Measurements from ENCODE around the gene CTNNA2.

The CTNNA2 gene

GRCh38 chr2:79627237-79627636 is 114.4 kb downstream of the CTNNA2 start:
- Histone ChIP-seq H3K27ac (ENCODE audit: low read length, poor library complexity, severe bottlenecking) (no peak overlapping the region), H3K9me3 (ENCODE audit: control insufficient read depth, low read length) (no peaks in the 10 kb centered on the region), H2BK5ac (ENCODE audit: low read depth, low read length, poor library complexity, severe bottlenecking) (no peak overlapping the region), H3K9ac (ENCODE audit: low read length) (no peak overlapping the region), H3K4me3 (ENCODE audit: insufficient read depth in 1 of 2, low read depth in 1 of 2, low read length in 2 of 2) (no peak overlapping the region), H3K23ac (ENCODE audit: low read length in 2 of 2) (no peak overlapping the region), H2BK15ac (ENCODE audit: low read depth, poor library complexity, severe bottlenecking) (no peak overlapping the region), H2AK5ac (ENCODE audit: low read length, severe bottlenecking) (no peak overlapping the region), H4K8ac (ENCODE audit: low read length) (no peak overlapping the region), H3K4me1 (ENCODE audit: control insufficient read depth, insufficient read depth, low read depth, low read length) (peaks cover 2% of the 10 kb centered on the region), H3K36me3 (ENCODE audit: control insufficient read depth in 1 of 2, insufficient read depth in 2 of 2, low read depth in 1 of 2, low read length in 2 of 2) (no peaks in the 10 kb centered on the region), H2BK12ac (ENCODE audit: low read length in 2 of 2) (no peak overlapping the region), H4K91ac (ENCODE audit: low read length) (no peak overlapping the region), H3K79me1 (replicated peaks; ENCODE audit: low read length, poor library complexity, severe bottlenecking) (no peaks in the 10 kb centered on the region), H2AFZ (ENCODE audit: low read depth, low read length) (no peak overlapping the region), H3K14ac (ENCODE audit: low read length in 2 of 2) (no peak overlapping the region), H3K27me3 (ENCODE audit: control insufficient read depth in 1 of 2, insufficient read depth in 1 of 2, low read length in 2 of 2) (no peaks in the 10 kb centered on the region), H3K18ac (ENCODE audit: low read depth in 1 of 2, low read length in 2 of 2) (no peak overlapping the region), H3K4ac (ENCODE audit: low read depth in 1 of 2, low read length in 2 of 2) (no peak overlapping the region), H2BK120ac (ENCODE audit: low read depth, low read length) (no peak overlapping the region), H3K4me2 (ENCODE audit: low read length, poor library complexity, severe bottlenecking) (no peak overlapping the region)
- WGBS, result 86% methylated on average over 1 of the region's 5 CpGs
- no peak for DNase-seq

GRCh38 chr2:79630060-79630459 is 117.2 kb downstream of the CTNNA2 start:
- WGBS, result 95% methylated on average over 2 of the region's 3 CpGs
- H3K4me2 ChIP-seq (ENCODE audit: low read length, poor library complexity, severe bottlenecking), result no peak overlapping the region
- H4K91ac ChIP-seq (ENCODE audit: low read length), result no peak overlapping the region
- no peaks in the 10 kb centered on the region for H3K79me1 ChIP-seq (replicated peaks; ENCODE audit: low read length, poor library complexity, severe bottlenecking)
- no peak overlapping the region for H3K4ac ChIP-seq (ENCODE audit: low read depth in 1 of 2, low read length in 2 of 2)
- no peak overlapping the region for H3K27ac ChIP-seq (ENCODE audit: low read length, poor library complexity, severe bottlenecking)
- no peak for DNase-seq
- H2AK5ac ChIP-seq (ENCODE audit: low read length, severe bottlenecking), result no peak overlapping the region
- H4K8ac ChIP-seq (ENCODE audit: low read length), result no peak overlapping the region
- H3K14ac ChIP-seq (ENCODE audit: low read length in 2 of 2), result no peak overlapping the region
- no peak overlapping the region for H2BK5ac ChIP-seq (ENCODE audit: low read depth, low read length, poor library complexity, severe bottlenecking)
- H2BK12ac ChIP-seq (ENCODE audit: low read length in 2 of 2), result no peak overlapping the region
- H3K9ac ChIP-seq (ENCODE audit: low read length), result no peak overlapping the region
- H3K18ac ChIP-seq (ENCODE audit: low read depth in 1 of 2, low read length in 2 of 2), result no peak overlapping the region
- no peak overlapping the region for H2BK15ac ChIP-seq (ENCODE audit: low read depth, poor library complexity, severe bottlenecking)
- H2BK120ac ChIP-seq (ENCODE audit: low read depth, low read length), result no peak overlapping the region
- H3K4me1 ChIP-seq (ENCODE audit: control insufficient read depth, insufficient read depth, low read depth, low read length), result peaks cover 2% of the 10 kb centered on the region
- H3K23ac ChIP-seq (ENCODE audit: low read length in 2 of 2), result no peak overlapping the region
- H3K27me3 ChIP-seq (ENCODE audit: control insufficient read depth in 1 of 2, insufficient read depth in 1 of 2, low read length in 2 of 2), result no peaks in the 10 kb centered on the region
- no peak overlapping the region for H3K4me3 ChIP-seq (ENCODE audit: insufficient read depth in 1 of 2, low read depth in 1 of 2, low read length in 2 of 2)
- H2AFZ ChIP-seq (ENCODE audit: low read depth, low read length), result no peak overlapping the region
- H3K9me3 ChIP-seq (ENCODE audit: control insufficient read depth, low read length), result no peaks in the 10 kb centered on the region
- H3K36me3 ChIP-seq (ENCODE audit: control insufficient read depth in 1 of 2, insufficient read depth in 2 of 2, low read depth in 1 of 2, low read length in 2 of 2), result no peaks in the 10 kb centered on the region

DNA sequence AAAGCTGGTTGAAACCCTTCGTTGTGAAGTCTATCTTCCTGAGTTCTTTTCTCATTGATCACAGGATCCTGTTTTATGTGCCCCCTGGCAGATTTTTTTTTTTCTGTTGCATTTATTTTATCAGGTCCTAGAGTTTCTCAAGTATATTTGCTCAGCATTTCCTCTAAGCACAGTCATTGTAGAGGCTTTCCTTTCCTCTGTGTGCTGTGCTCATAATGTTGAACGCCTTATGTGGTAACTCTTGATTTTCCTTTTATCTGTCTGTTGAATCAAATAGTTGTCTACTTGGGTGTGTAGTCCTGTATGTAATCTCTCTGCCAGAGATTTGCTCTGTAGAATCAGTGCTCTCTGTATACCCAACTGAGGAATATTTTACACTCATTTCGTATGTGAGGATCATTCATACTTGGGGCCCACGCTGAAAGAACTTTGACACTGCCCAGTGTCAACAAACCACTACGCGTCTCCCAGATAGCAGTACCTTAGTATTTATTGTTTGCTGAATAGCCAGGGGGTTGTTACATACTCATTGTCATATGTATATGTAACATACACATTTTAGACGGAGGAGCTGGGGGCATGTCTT is 118.2 kb downstream of the CTNNA2 start:
- peaks cover 2% of the 10 kb centered on the region for H3K4me1 ChIP-seq (ENCODE audit: control insufficient read depth, insufficient read depth, low read depth, low read length)
- no peak overlapping the region for H2BK5ac ChIP-seq (ENCODE audit: low read depth, low read length, poor library complexity, severe bottlenecking)
- no peak overlapping the region for H3K23ac ChIP-seq (ENCODE audit: low read length in 2 of 2)
- no peak overlapping the region for H3K18ac ChIP-seq (ENCODE audit: low read depth in 1 of 2, low read length in 2 of 2)
- H3K4ac ChIP-seq (ENCODE audit: low read depth in 1 of 2, low read length in 2 of 2), result no peak overlapping the region
- 91% methylated on average over 4 of the region's 7 CpGs for WGBS
- no peak overlapping the region for H3K9ac ChIP-seq (ENCODE audit: low read length)
- no peak overlapping the region for H2AK5ac ChIP-seq (ENCODE audit: low read length, severe bottlenecking)
- no peak overlapping the region for H3K27ac ChIP-seq (ENCODE audit: low read length, poor library complexity, severe bottlenecking)
- H2BK120ac ChIP-seq (ENCODE audit: low read depth, low read length), result no peak overlapping the region
- H2AFZ ChIP-seq (ENCODE audit: low read depth, low read length), result no peak overlapping the region
- no peak overlapping the region for H2BK15ac ChIP-seq (ENCODE audit: low read depth, poor library complexity, severe bottlenecking)
- H3K4me3 ChIP-seq (ENCODE audit: insufficient read depth in 1 of 2, low read depth in 1 of 2, low read length in 2 of 2), result no peak overlapping the region
- H3K79me1 ChIP-seq (replicated peaks; ENCODE audit: low read length, poor library complexity, severe bottlenecking), result no peaks in the 10 kb centered on the region
- no peak overlapping the region for H3K4me2 ChIP-seq (ENCODE audit: low read length, poor library complexity, severe bottlenecking)
- H3K9me3 ChIP-seq (ENCODE audit: control insufficient read depth, low read length), result no peaks in the 10 kb centered on the region
- no peak for DNase-seq
- no peaks in the 10 kb centered on the region for H3K27me3 ChIP-seq (ENCODE audit: control insufficient read depth in 1 of 2, insufficient read depth in 1 of 2, low read length in 2 of 2)
- H2BK12ac ChIP-seq (ENCODE audit: low read length in 2 of 2), result no peak overlapping the region
- H4K91ac ChIP-seq (ENCODE audit: low read length), result no peak overlapping the region
- no peak overlapping the region for H4K8ac ChIP-seq (ENCODE audit: low read length)
- no peaks in the 10 kb centered on the region for H3K36me3 ChIP-seq (ENCODE audit: control insufficient read depth in 1 of 2, insufficient read depth in 2 of 2, low read depth in 1 of 2, low read length in 2 of 2)
- no peak overlapping the region for H3K14ac ChIP-seq (ENCODE audit: low read length in 2 of 2)

DNA sequence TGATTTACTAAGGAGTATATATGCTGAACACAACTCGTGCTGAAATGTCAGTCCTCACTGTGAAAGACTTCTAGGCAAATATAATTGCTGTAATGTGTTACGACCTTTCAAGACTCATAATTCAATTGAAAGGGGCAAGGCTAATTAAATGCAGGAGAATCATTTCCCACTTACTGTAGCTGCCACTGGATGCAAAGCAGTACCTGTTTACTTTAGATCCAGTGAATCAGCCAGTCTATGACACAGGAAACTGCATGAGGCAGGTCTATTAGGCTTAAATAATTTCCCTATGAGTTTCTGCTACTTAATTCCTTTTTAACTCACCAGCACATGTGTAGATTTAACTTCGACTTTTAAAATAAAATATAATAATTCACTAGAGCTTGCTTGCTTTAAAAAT is 125.6 kb downstream of the CTNNA2 start:
- no peak overlapping the region for H3K27ac ChIP-seq (ENCODE audit: low read length, poor library complexity, severe bottlenecking)
- 74% methylated on average over 2 of the region's 3 CpGs for WGBS
- H3K4me2 ChIP-seq (ENCODE audit: low read length, poor library complexity, severe bottlenecking), result no peak overlapping the region

More for the DNA sequence above, 125.6 kb downstream of the CTNNA2 start:
- Histone ChIP-seq H4K8ac (ENCODE audit: low read length) (no peak overlapping the region), H3K14ac (ENCODE audit: low read length in 2 of 2) (no peak overlapping the region), H2BK120ac (ENCODE audit: low read depth, low read length) (no peak overlapping the region), H2AK5ac (ENCODE audit: low read length, severe bottlenecking) (no peak overlapping the region), H2BK15ac (ENCODE audit: low read depth, poor library complexity, severe bottlenecking) (no peak overlapping the region), H3K27me3 (ENCODE audit: control insufficient read depth in 1 of 2, insufficient read depth in 1 of 2, low read length in 2 of 2) (no peaks in the 10 kb centered on the region), H3K79me1 (replicated peaks; ENCODE audit: low read length, poor library complexity, severe bottlenecking) (no peaks in the 10 kb centered on the region), H3K9ac (ENCODE audit: low read length) (no peak overlapping the region), H2AFZ (ENCODE audit: low read depth, low read length) (no peak overlapping the region), H3K9me3 (ENCODE audit: control insufficient read depth, low read length) (no peaks in the 10 kb centered on the region), H3K4me3 (ENCODE audit: insufficient read depth in 1 of 2, low read depth in 1 of 2, low read length in 2 of 2) (no peak overlapping the region), H2BK5ac (ENCODE audit: low read depth, low read length, poor library complexity, severe bottlenecking) (no peak overlapping the region), H3K4ac (ENCODE audit: low read depth in 1 of 2, low read length in 2 of 2) (no peak overlapping the region), H3K4me1 (ENCODE audit: control insufficient read depth, insufficient read depth, low read depth, low read length) (no peaks in the 10 kb centered on the region), H3K23ac (ENCODE audit: low read length in 2 of 2) (no peak overlapping the region), H3K18ac (ENCODE audit: low read depth in 1 of 2, low read length in 2 of 2) (no peak overlapping the region), H3K36me3 (ENCODE audit: control insufficient read depth in 1 of 2, insufficient read depth in 2 of 2, low read depth in 1 of 2, low read length in 2 of 2) (no peaks in the 10 kb centered on the region), H2BK12ac (ENCODE audit: low read length in 2 of 2) (no peak overlapping the region), H4K91ac (ENCODE audit: low read length) (no peak overlapping the region)
- no peak for DNase-seq
